Astrocyte (in vitro differentiated cells and primary cell): ENCODE data around the gene CKAP2. TPM values are rescaled to one million over a fixed set of nuclear protein-coding genes. Genes with fewer than 3 reads are reported as not detected.
"Not testable (repeated sequence)": the region's sequence is repeated elsewhere in the genome, so short reads cannot be mapped to it uniquely, and the experiment has no call there.

Experiments
- DNase-seq: peaks from one replicate; pipeline ENCODE4 v3.0.0-alpha.2; 2010; ENCODE audit warnings: low read depth
- FAIRE-seq: peaks from 2 replicates; lab custom pipeline; 2011; peaks lifted over from hg19 to GRCh38; lab: Jason Lieb, UNC
- H2AFZ ChIP-seq: 2 replicates; pipeline ENCODE4 v1.6.0; 2012; ENCODE audit warnings: low read depth, low read length, inconsistent platforms
- H3K27ac ChIP-seq: 2 replicates; pipeline ENCODE4 v1.5.1; 2011; ENCODE audit warnings: low read depth, low read length, inconsistent platforms
- H3K27me3 ChIP-seq: 2 replicates; pipeline ENCODE4 v1.6.0; 2011; ENCODE audit warnings: low read length, inconsistent platforms; ENCODE audit not compliant: insufficient read depth
- H3K36me3 ChIP-seq: 2 replicates; pipeline ENCODE4 v1.5.1; 2011; ENCODE audit warnings: low read length, inconsistent platforms; ENCODE audit not compliant: insufficient read depth
- H3K4me1 ChIP-seq: 2 replicates; pipeline ENCODE4 v1.5.1; 2011; ENCODE audit warnings: low read length, inconsistent platforms; ENCODE audit not compliant: insufficient read depth
- H3K4me2 ChIP-seq: 2 replicates; pipeline ENCODE4 v1.6.0; 2012; ENCODE audit warnings: low read length, inconsistent platforms
- H3K4me3 ChIP-seq: 2 replicates; pipeline ENCODE4 v1.5.1; 2011; ENCODE audit warnings: low read depth, mild to moderate bottlenecking, low read length, inconsistent platforms; ENCODE audit not compliant: insufficient read depth
- H3K79me2 ChIP-seq: 2 replicates; pipeline ENCODE4 v1.6.0; 2012; ENCODE audit warnings: mild to moderate bottlenecking, low read length, inconsistent platforms; ENCODE audit not compliant: insufficient read depth
- H3K9ac ChIP-seq: 2 replicates; pipeline ENCODE4 v1.6.0; 2012; ENCODE audit warnings: mild to moderate bottlenecking, low read length, inconsistent platforms
- H3K9me3 ChIP-seq: 2 replicates; pipeline ENCODE4 v1.5.1; 2012; ENCODE audit warnings: low read depth, mild to moderate bottlenecking, low read length, inconsistent platforms; ENCODE audit not compliant: insufficient read depth
- H4K20me1 ChIP-seq: 2 replicates; pipeline ENCODE4 v1.6.0; 2012; ENCODE audit warnings: low read length, inconsistent platforms; ENCODE audit not compliant: insufficient read depth
- H3K27ac Mint-ChIP-seq: one replicate; pipeline ENCODE4 v1.8.0; 2021; ENCODE audit warnings: mild to moderate bottlenecking, mixed read lengths; ENCODE audit not compliant: unreplicated experiment
- H3K27me3 Mint-ChIP-seq: one replicate; pipeline ENCODE4 v1.8.0; 2021; ENCODE audit warnings: low read depth, mixed read lengths; ENCODE audit not compliant: unreplicated experiment
- H3K36me3 Mint-ChIP-seq: one replicate; pipeline ENCODE4 v1.8.0; 2021; ENCODE audit warnings: low read depth, mixed read lengths; ENCODE audit not compliant: unreplicated experiment
- H3K4me1 Mint-ChIP-seq: one replicate; pipeline ENCODE4 v1.8.0; 2021; ENCODE audit warnings: low read depth, mixed read lengths; ENCODE audit not compliant: unreplicated experiment
- H3K4me3 Mint-ChIP-seq: one replicate; pipeline ENCODE4 v1.8.0; 2021; ENCODE audit warnings: mild to moderate bottlenecking, moderate library complexity, mixed read lengths; ENCODE audit not compliant: unreplicated experiment
- H3K9me3 Mint-ChIP-seq: one replicate; pipeline ENCODE4 v1.8.0; 2021; ENCODE audit warnings: mild to moderate bottlenecking, mixed read lengths; ENCODE audit not compliant: unreplicated experiment
- total RNA-seq: library from RNA; stranded (reverse); gene quantifications from 2 replicates; pipeline ENCODE4 v1.2.1, GENCODE V29; 2021

Gene CKAP2
- total RNA-seq, 1 donor from 2014 or later: 48.4 TPM

- H3K4me3 Mint-ChIP-seq, H3K4me1 ChIP-seq, H3K27ac Mint-ChIP-seq, H3K27me3 ChIP-seq, H3K27me3 Mint-ChIP-seq, FAIRE-seq, H3K4me2 ChIP-seq, H3K9ac ChIP-seq, H2AFZ ChIP-seq, H3K4me3 ChIP-seq, DNase-seq, H3K36me3 ChIP-seq, H3K36me3 Mint-ChIP-seq, H3K27ac ChIP-seq, H3K4me1 Mint-ChIP-seq, H4K20me1 ChIP-seq, H3K79me2 ChIP-seq, H3K9me3 Mint-ChIP-seq, H3K9me3 ChIP-seq: not testable (repeated sequence)
Measured at GRCh38 chr13:52502277-52502676, 47.0 kb downstream of the CKAP2 start.

GRCh38 chr13:52505843-52506242, 50.6 kb downstream of the CKAP2 start:
- not testable (repeated sequence) for H3K9me3 ChIP-seq, DNase-seq, H3K27me3 Mint-ChIP-seq, H3K4me3 Mint-ChIP-seq, H3K4me2 ChIP-seq, H3K4me1 Mint-ChIP-seq, H4K20me1 ChIP-seq, FAIRE-seq, H3K79me2 ChIP-seq, H3K4me1 ChIP-seq, H3K4me3 ChIP-seq, H3K36me3 Mint-ChIP-seq, H3K27me3 ChIP-seq, H3K27ac ChIP-seq, H3K36me3 ChIP-seq, H2AFZ ChIP-seq, H3K27ac Mint-ChIP-seq, H3K9ac ChIP-seq
- peaks cover 10% of the 10 kb centered on the region for H3K9me3 Mint-ChIP-seq

- H3K27me3 Mint-ChIP-seq, H3K4me1 Mint-ChIP-seq, H2AFZ ChIP-seq, H3K79me2 ChIP-seq, H3K27ac Mint-ChIP-seq, H3K4me1 ChIP-seq, H4K20me1 ChIP-seq, FAIRE-seq, H3K9me3 ChIP-seq, H3K9me3 Mint-ChIP-seq, H3K27ac ChIP-seq, H3K27me3 ChIP-seq, DNase-seq, H3K36me3 ChIP-seq, H3K4me2 ChIP-seq, H3K4me3 ChIP-seq, H3K36me3 Mint-ChIP-seq, H3K4me3 Mint-ChIP-seq, H3K9ac ChIP-seq: not testable (repeated sequence)
Measured at GRCh38 chr13:52509532-52509931, 54.3 kb downstream of the CKAP2 start.

- H3K36me3 Mint-ChIP-seq, H3K9me3 ChIP-seq, H3K27me3 ChIP-seq, H4K20me1 ChIP-seq, H3K27ac ChIP-seq, H3K4me1 ChIP-seq, H3K4me3 Mint-ChIP-seq, H3K36me3 ChIP-seq, H3K4me1 Mint-ChIP-seq, H3K9ac ChIP-seq, H3K4me2 ChIP-seq, H3K9me3 Mint-ChIP-seq, H3K79me2 ChIP-seq, H3K27me3 Mint-ChIP-seq, H2AFZ ChIP-seq, H3K27ac Mint-ChIP-seq, FAIRE-seq, DNase-seq, H3K4me3 ChIP-seq: not testable (repeated sequence)
Measured at GRCh38 chr13:52510221-52510797, 55.0 kb downstream of the CKAP2 start.

- H3K4me1 ChIP-seq, H3K9me3 ChIP-seq, H3K79me2 ChIP-seq, DNase-seq, H2AFZ ChIP-seq, H3K9ac ChIP-seq, H3K36me3 Mint-ChIP-seq, H3K36me3 ChIP-seq, H3K27me3 Mint-ChIP-seq, H3K4me1 Mint-ChIP-seq, H3K27me3 ChIP-seq, H3K9me3 Mint-ChIP-seq, H3K4me3 Mint-ChIP-seq, H3K4me3 ChIP-seq, H3K27ac Mint-ChIP-seq, H4K20me1 ChIP-seq, H3K27ac ChIP-seq, H3K4me2 ChIP-seq: not testable (repeated sequence)
- peak; percentile 78 for FAIRE-seq
Measured at GRCh38 chr13:52511598-52511997, 56.3 kb downstream of the CKAP2 start.

- H3K4me2 ChIP-seq, H3K4me3 Mint-ChIP-seq, FAIRE-seq, H3K27me3 ChIP-seq, H3K27ac Mint-ChIP-seq, H2AFZ ChIP-seq, H3K36me3 ChIP-seq, H3K4me1 Mint-ChIP-seq, H3K27me3 Mint-ChIP-seq, H3K9me3 ChIP-seq, H3K4me3 ChIP-seq, H3K27ac ChIP-seq, H3K79me2 ChIP-seq, H4K20me1 ChIP-seq, H3K36me3 Mint-ChIP-seq, H3K9me3 Mint-ChIP-seq, H3K9ac ChIP-seq, H3K4me1 ChIP-seq: not testable (repeated sequence)
- DNase-seq: peak; percentile 6
Measured at GRCh38 chr13:52513957-52514596, 58.8 kb downstream of the CKAP2 start.
